SK-N-SH treated with all-trans-retinoic acid at 6 μM for 48 hours (cell line): Measurements from ENCODE around the gene SFMBT2.

Source experiments
- ATAC-seq: fragments of 200-7000 bp; cut with Tn5 transposase; 3 replicates; pipeline ENCODE4 v1.9.1; 2020; ENCODE audit warnings: mild to moderate bottlenecking, moderate library complexity
- ARNTL ChIP-seq: fragments of 450-650 bp; formaldehyde crosslinking; IDR thresholded peaks from 2 replicates; pipeline ENCODE4 v1.5.0; 2020; ENCODE audit warnings: low read depth, mild to moderate bottlenecking, moderate library complexity, borderline replicate concordance
- BACH2 ChIP-seq: fragments of 250-450 bp; sonication (Bioruptor Pico); IDR thresholded peaks from 2 replicates; pipeline ENCODE4 v1.9.0; 2021; ENCODE audit warnings: mild to moderate bottlenecking, borderline replicate concordance
- CSDC2 ChIP-seq: fragments of 250-450 bp; sonication (Bioruptor Pico); IDR thresholded peaks from 2 replicates; pipeline ENCODE4 v1.5.0; 2020; ENCODE audit warnings: mild to moderate bottlenecking, moderate library complexity
- ESRRG ChIP-seq: fragments of 250-450 bp; sonication (Bioruptor Pico); IDR thresholded peaks from 2 replicates; pipeline ENCODE4 v1.6.1; 2021; ENCODE audit warnings: mild to moderate bottlenecking
- GLIS3 ChIP-seq: fragments of 250-450 bp; sonication (Bioruptor Pico); IDR thresholded peaks from 2 replicates; pipeline ENCODE4 v1.5.0; 2020; ENCODE audit warnings: mild to moderate bottlenecking, moderate library complexity
- ISL1 ChIP-seq: fragments of 250-450 bp; sonication (Bioruptor Pico); IDR thresholded peaks from 2 replicates; pipeline ENCODE4 v2.1.2; 2022; ENCODE audit warnings: mild to moderate bottlenecking, moderate library complexity
- OSR1 ChIP-seq: fragments of 250-450 bp; sonication (Bioruptor Pico); IDR thresholded peaks from 2 replicates; pipeline ENCODE4 v1.8.0; 2022; ENCODE audit warnings: moderate library complexity, mild to moderate bottlenecking, inconsistent platforms
- PATZ1 ChIP-seq: fragments of 250-450 bp; sonication (Bioruptor Pico); IDR thresholded peaks from 2 replicates; pipeline ENCODE4 v1.8.0; 2020; ENCODE audit warnings: mild to moderate bottlenecking, moderate library complexity, borderline replicate concordance
- POU6F1 ChIP-seq: fragments of 250-450 bp; sonication (Bioruptor Pico); IDR thresholded peaks from 2 replicates; pipeline ENCODE4 v1.8.0; 2021; ENCODE audit warnings: low read depth, mild to moderate bottlenecking, moderate library complexity, borderline replicate concordance
- PPARA ChIP-seq: fragments of 250-450 bp; sonication (Bioruptor Pico); IDR thresholded peaks from 2 replicates; pipeline ENCODE4 v1.5.0; 2020; ENCODE audit warnings: mild to moderate bottlenecking, borderline replicate concordance
- RARB ChIP-seq: fragments of 250-450 bp; sonication (Bioruptor Pico); IDR thresholded peaks from 2 replicates; pipeline ENCODE4 v1.8.0; 2021; ENCODE audit warnings: mild to moderate bottlenecking, moderate library complexity
- SNAI2 ChIP-seq: fragments of 250-450 bp; sonication (Bioruptor Pico); IDR thresholded peaks from 2 replicates; pipeline ENCODE4 v1.5.0; 2020; ENCODE audit warnings: mild to moderate bottlenecking, moderate library complexity
- TOX ChIP-seq: fragments of 250-450 bp; sonication (Bioruptor Pico); IDR thresholded peaks from 2 replicates; pipeline ENCODE4 v1.8.0; 2021; ENCODE audit warnings: mild to moderate bottlenecking, moderate library complexity, borderline replicate concordance
- ZC3H10 ChIP-seq: fragments of 250-450 bp; sonication (Bioruptor Pico); IDR thresholded peaks from 2 replicates; pipeline ENCODE4 v1.5.1; 2021; ENCODE audit warnings: mild to moderate bottlenecking, moderate library complexity
- ZFP3 ChIP-seq: fragments of 250-450 bp; sonication (Bioruptor Pico); IDR thresholded peaks from 2 replicates; pipeline ENCODE4 v1.5.0; 2020; ENCODE audit warnings: mild to moderate bottlenecking, moderate library complexity
- ZFP30 ChIP-seq: fragments of 450-650 bp; formaldehyde crosslinking; IDR thresholded peaks from 2 replicates; pipeline ENCODE4 v1.5.0; 2022; ENCODE audit warnings: mild to moderate bottlenecking, moderate library complexity
- ZNF565 ChIP-seq: fragments of 450-650 bp; formaldehyde crosslinking; conservative IDR thresholded peaks from 2 replicates; pipeline ENCODE4 v1.5.0; 2020; ENCODE audit warnings: low read depth, mild to moderate bottlenecking, moderate library complexity
- ZNF70 ChIP-seq: fragments of 450-650 bp; formaldehyde crosslinking; IDR thresholded peaks from 2 replicates; pipeline ENCODE4 v1.5.0; 2020; ENCODE audit warnings: mild to moderate bottlenecking, moderate library complexity
- ZNF8 ChIP-seq: fragments of 450-650 bp; formaldehyde crosslinking; IDR thresholded peaks from 2 replicates; pipeline ENCODE4 v1.5.0; 2020; ENCODE audit warnings: mild to moderate bottlenecking, moderate library complexity
- TF ChIP-seq, protein P1 (sequence below): fragments of 250-450 bp; sonication (Bioruptor Pico); IDR thresholded peaks from 2 replicates; pipeline ENCODE4 v1.5.1; 2020; ENCODE audit warnings: low read depth, mild to moderate bottlenecking, moderate library complexity
- TF ChIP-seq, protein P2 (sequence below): fragments of 250-450 bp; sonication (Bioruptor Pico); IDR thresholded peaks from 2 replicates; pipeline ENCODE4 v1.5.0; 2020; ENCODE audit warnings: mild to moderate bottlenecking, moderate library complexity

Gene SFMBT2

DNA sequence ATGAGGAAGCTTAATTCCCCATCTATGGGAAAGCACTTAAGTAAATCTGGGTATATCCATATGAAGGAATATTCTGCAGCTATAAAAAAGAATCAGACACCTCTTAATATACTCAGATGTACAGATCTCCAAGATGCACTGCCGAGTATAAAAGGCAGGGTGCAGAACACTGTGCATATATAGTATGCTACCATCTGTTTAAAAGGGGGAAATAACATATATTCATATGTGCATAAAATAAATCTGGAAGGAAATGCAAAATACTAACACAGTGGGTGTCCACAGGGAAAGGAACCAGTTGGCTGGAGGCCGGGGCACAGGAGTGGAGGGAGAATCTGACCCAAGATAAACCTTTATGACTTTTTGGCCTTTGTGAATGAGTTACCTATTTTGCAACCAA, 201.4 kb downstream of the SFMBT2 start:
- TF ChIP-seq ZNF565 (CRISPR knock-in tag) (no peak), RARB (no peak), BACH2 (CRISPR knock-in tag) (no peak), GLIS3 (CRISPR knock-in tag) (no peak), ZNF8 (no peak)
- ATAC-seq = no peak

DNA sequence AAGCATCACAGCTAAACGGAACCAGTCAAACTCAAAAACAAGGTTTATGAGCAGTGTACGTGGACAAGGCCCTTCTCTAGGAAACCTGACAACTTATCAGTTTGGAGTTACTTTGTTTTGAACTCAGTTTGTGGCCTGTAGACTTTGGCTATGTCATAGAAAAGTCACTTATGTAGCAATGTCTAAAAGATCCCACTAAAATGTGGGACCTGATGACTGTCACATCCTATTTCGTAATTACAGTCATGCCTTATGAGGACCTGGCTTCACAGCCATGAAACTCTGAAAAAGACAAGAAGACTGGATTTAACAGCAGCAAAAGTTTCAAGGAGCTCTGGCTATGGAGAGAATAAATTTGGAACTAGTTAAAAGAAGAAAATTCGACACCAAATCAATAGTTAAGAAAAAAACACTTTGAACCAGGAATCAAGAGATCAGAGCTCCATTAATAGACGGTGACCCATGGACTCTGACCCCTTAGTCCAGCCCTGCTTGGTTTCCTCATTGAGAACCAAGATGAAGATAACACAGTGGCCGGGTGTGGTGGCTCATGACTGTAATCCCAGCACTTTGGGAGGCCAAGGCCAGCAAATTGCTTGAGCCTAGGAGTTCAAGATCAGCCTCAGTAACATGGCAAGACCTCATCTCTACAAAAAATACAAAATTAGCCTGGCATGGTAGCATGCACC, 204.3 kb downstream of the SFMBT2 start:
- ATAC-seq = no peak
- TF ChIP-seq ISL1 (CRISPR knock-in tag) (no peak), OSR1 (CRISPR knock-in tag) (no peak), ARNTL (no peak), BACH2 (CRISPR knock-in tag) (no peak), ZFP30 (no peak), ZFP3 (no peak), ZNF70 (CRISPR knock-in tag) (no peak), ESRRG (CRISPR knock-in tag) (no peak), GLIS3 (CRISPR knock-in tag) (no peak), ZNF565 (CRISPR knock-in tag) (no peak), CSDC2 (no peak)
- TF ChIP-seq, protein P1, sequence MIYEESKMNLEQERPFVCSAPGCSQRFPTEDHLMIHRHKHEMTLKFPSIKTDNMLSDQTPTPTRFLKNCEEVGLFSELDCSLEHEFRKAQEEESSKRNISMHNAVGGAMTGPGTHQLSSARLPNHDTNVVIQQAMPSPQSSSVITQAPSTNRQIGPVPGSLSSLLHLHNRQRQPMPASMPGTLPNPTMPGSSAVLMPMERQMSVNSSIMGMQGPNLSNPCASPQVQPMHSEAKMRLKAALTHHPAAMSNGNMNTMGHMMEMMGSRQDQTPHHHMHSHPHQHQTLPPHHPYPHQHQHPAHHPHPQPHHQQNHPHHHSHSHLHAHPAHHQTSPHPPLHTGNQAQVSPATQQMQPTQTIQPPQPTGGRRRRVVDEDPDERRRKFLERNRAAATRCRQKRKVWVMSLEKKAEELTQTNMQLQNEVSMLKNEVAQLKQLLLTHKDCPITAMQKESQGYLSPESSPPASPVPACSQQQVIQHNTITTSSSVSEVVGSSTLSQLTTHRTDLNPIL (CRISPR knock-in tag) = no peak

DNA sequence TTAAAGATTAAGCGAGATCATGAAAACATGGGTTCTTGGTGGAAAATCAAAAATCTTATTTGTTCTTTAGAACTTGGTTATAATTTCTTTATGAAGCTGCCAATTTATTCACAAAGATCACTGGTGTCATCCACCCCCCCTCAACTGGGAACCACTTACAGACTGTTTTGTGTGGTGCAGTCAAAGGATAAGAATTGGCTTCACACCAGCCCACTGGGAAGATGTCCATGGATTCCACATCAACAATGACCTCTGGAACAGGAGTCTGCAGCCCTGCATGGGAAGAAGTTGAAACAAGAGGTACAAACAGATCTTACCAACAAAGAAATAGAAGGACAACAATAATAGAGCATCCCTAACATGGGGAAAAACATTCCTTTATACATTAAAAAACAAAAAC, 205.2 kb downstream of the SFMBT2 start:
- no peak for TF ChIP-seq RARB
- no peak for TF ChIP-seq ZNF565 (CRISPR knock-in tag)
- TF ChIP-seq ISL1 (CRISPR knock-in tag) = no peak
- TF ChIP-seq PPARA = no peak
- TF ChIP-seq ZFP3 = no peak
- TF ChIP-seq GLIS3 (CRISPR knock-in tag) = no peak
- no peak for TF ChIP-seq TOX (CRISPR knock-in tag)
- no peak for TF ChIP-seq ARNTL
- ATAC-seq = no peak

DNA sequence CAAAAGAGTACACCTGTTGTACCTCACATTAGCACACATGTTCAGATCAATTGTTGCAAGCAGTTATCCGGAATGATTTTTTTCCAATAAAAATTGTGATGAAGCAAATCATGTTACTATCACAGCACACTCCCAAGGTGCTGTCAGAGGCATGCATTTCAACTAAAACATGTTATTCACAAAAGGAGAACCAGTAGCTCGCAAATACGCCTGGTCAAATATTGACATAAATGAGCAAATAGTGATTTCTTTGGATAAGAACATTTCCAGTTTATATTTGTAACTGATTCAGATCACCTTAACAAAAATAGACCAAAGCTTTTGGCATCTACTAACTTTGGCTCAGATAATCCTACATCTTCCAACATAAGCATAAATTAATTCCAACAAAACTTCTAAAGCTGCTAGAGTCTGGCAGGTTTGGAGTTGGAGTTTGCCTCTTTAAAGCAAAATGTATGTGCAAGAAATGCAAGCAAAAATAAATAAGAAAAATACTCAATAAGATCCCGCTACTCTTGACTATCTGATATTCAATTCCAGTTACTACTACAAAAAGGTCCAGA, 208.0 kb downstream of the SFMBT2 start:
- TF ChIP-seq CSDC2 (no peak), TOX (CRISPR knock-in tag) (no peak), ZNF565 (CRISPR knock-in tag) (no peak), ZFP3 (no peak), BACH2 (CRISPR knock-in tag) (no peak), ARNTL (no peak), ZNF70 (CRISPR knock-in tag) (no peak), SNAI2 (CRISPR knock-in tag) (no peak)
- no peak for ATAC-seq

DNA sequence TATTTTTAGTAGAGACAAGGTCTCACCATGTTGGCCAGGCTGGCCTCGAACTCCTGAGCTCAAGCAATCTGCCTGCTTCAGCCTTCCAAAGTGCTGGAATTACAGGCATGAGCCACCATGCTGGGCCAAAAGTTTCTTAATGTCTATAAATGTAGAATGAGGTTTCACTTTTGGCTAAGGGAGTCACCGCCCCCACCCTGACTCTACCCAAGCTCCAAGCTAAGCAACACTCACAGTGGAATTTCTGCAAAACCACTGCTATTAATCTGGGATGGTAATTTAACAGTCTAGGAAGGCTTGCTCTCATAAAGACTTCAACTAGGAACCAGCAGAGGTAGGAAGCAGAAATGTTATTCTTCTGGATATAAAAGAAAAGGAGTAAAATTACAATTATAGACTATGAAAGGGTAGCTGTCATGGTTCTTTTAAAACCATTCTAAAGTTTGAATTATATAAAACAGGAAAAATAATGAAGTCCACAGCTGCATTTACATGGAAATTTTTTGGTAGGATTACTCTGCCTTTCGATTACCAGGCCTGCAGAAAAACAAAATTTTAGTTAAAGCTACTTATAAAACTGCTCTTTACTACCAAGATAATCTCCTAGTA, 211.6 kb downstream of the SFMBT2 start:
- TF ChIP-seq, protein P2, sequence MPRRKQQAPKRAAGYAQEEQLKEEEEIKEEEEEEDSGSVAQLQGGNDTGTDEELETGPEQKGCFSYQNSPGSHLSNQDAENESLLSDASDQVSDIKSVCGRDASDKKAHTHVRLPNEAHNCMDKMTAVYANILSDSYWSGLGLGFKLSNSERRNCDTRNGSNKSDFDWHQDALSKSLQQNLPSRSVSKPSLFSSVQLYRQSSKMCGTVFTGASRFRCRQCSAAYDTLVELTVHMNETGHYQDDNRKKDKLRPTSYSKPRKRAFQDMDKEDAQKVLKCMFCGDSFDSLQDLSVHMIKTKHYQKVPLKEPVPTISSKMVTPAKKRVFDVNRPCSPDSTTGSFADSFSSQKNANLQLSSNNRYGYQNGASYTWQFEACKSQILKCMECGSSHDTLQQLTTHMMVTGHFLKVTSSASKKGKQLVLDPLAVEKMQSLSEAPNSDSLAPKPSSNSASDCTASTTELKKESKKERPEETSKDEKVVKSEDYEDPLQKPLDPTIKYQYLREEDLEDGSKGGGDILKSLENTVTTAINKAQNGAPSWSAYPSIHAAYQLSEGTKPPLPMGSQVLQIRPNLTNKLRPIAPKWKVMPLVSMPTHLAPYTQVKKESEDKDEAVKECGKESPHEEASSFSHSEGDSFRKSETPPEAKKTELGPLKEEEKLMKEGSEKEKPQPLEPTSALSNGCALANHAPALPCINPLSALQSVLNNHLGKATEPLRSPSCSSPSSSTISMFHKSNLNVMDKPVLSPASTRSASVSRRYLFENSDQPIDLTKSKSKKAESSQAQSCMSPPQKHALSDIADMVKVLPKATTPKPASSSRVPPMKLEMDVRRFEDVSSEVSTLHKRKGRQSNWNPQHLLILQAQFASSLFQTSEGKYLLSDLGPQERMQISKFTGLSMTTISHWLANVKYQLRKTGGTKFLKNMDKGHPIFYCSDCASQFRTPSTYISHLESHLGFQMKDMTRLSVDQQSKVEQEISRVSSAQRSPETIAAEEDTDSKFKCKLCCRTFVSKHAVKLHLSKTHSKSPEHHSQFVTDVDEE = no peak
- TF ChIP-seq PATZ1 (CRISPR knock-in tag) (no peak), ZFP30 (no peak), POU6F1 (CRISPR knock-in tag) (no peak), SNAI2 (CRISPR knock-in tag) (no peak), ZFP3 (no peak), TOX (CRISPR knock-in tag) (no peak), ZNF565 (CRISPR knock-in tag) (no peak), CSDC2 (no peak), BACH2 (CRISPR knock-in tag) (no peak), ZNF8 (no peak), ZNF70 (CRISPR knock-in tag) (no peak), GLIS3 (CRISPR knock-in tag) (no peak), ARNTL (no peak), ZC3H10 (CRISPR knock-in tag) (no peak), PPARA (no peak), ISL1 (CRISPR knock-in tag) (no peak), RARB (no peak), OSR1 (CRISPR knock-in tag) (no peak)
- TF ChIP-seq, protein P1 (CRISPR knock-in tag) = no peak
- ATAC-seq = no peak
